ENCODE data around the gene ANO1.
A peak's percentile ranks its signal among the peaks of the same experiment; 100 is the strongest.

The ANO1 gene

GRCh38 chr11:70170596-70171210 is 92.6 kb downstream of the ANO1 start:
- no peak for DNase-seq

- DNase-seq, result no peak
These were observed 94.9 kb downstream of the ANO1 start for GRCh38 chr11:70173018-70173417.

GRCh38 chr11:70174547-70175235 is 96.6 kb downstream of the ANO1 start:
- no peak for DNase-seq

- no peak for DNase-seq
These were observed 97.2 kb downstream of the ANO1 start for GRCh38 chr11:70175236-70175698.

- DNase-seq, result no peak
These were observed 99.0 kb downstream of the ANO1 start for GRCh38 chr11:70176940-70177689.

- DNase-seq, result no peak
These were observed 102.8 kb downstream of the ANO1 start for GRCh38 chr11:70180906-70181305.

GRCh38 chr11:70182266-70182665 is 104.1 kb downstream of the ANO1 start:
- no peak for DNase-seq

- DNase-seq, result no peak
These were observed 104.9 kb downstream of the ANO1 start for GRCh38 chr11:70183032-70183431.

- no peak for DNase-seq
These were observed 105.5 kb downstream of the ANO1 start for GRCh38 chr11:70183483-70184176.

GRCh38 chr11:70184396-70184795 is 106.3 kb downstream of the ANO1 start:
- no peak for DNase-seq

- DNase-seq, result no peak
These were observed 107.4 kb downstream of the ANO1 start for GRCh38 chr11:70185348-70186055.

GRCh38 chr11:70186420-70186819 is 108.3 kb downstream of the ANO1 start:
- no peak for DNase-seq

GRCh38 chr11:70186936-70187335 is 108.8 kb downstream of the ANO1 start:
- DNase-seq, result no peak

GRCh38 chr11:70187771-70188170 is 109.7 kb downstream of the ANO1 start:
- DNase-seq, result no peak

GRCh38 chr11:70189622-70190021 is 111.5 kb downstream of the ANO1 start:
- no peak for DNase-seq

- DNase-seq, result peak; percentile 24
These were observed 113.5 kb downstream of the ANO1 start for GRCh38 chr11:70191495-70192140.

GRCh38 chr11:70192666-70193410 is 114.7 kb downstream of the ANO1 start:
- no peak for DNase-seq

GRCh38 chr11:70193411-70194292 is 115.5 kb downstream of the ANO1 start:
- DNase-seq, result no peak

GRCh38 chr11:70194792-70195791 is 117.0 kb downstream of the ANO1 start:
- no peak for DNase-seq

Measured in NCI-H1694 (cell line).